ENCODE data around the gene MBD5. TPM values are rescaled to one million over a fixed set of nuclear protein-coding genes. Genes with fewer than 3 reads are reported as not detected.
A peak's percentile ranks its signal among the peaks of the same experiment; 100 is the strongest.

Gene MBD5
- total RNA-seq, 1 experiment from 2014 or later: 8.5 TPM

GRCh38 chr2:148167855-148168254 is 147.0 kb downstream of the MBD5 start:
- POLR2A ChIA-PET (ENCODE audit: unreplicated experiment): no interaction called here
- H3K9ac ChIP-seq (ENCODE audit: low read length): no peak overlapping the region
- H3K4me3 ChIP-seq (ENCODE audit: low read length): no peak overlapping the region
- H3K9me3 ChIP-seq (ENCODE audit: low read length): no peaks in the 10 kb centered on the region
- BruUV-seq (replicated peaks): no TSS peak
- no peaks in the 10 kb centered on the region for H3K36me3 ChIP-seq (ENCODE audit: low read depth, low read length)
- no peaks in the 10 kb centered on the region for H3F3A ChIP-seq (ENCODE audit: low read length, unreplicated experiment)
- CTCF ChIA-PET: no interaction called here
- DNase-seq (no peak), ATAC-seq (no peak)
- intact Hi-C loops (cut with micrococcal nuclease): no loop called here
- no peaks in the 10 kb centered on the region for H4K20me1 ChIP-seq (ENCODE audit: low read length)
- H3K4me1 ChIP-seq (ENCODE audit: insufficient read depth, low read length): no peaks in the 10 kb centered on the region
- TF ChIP-seq, protein P1, sequence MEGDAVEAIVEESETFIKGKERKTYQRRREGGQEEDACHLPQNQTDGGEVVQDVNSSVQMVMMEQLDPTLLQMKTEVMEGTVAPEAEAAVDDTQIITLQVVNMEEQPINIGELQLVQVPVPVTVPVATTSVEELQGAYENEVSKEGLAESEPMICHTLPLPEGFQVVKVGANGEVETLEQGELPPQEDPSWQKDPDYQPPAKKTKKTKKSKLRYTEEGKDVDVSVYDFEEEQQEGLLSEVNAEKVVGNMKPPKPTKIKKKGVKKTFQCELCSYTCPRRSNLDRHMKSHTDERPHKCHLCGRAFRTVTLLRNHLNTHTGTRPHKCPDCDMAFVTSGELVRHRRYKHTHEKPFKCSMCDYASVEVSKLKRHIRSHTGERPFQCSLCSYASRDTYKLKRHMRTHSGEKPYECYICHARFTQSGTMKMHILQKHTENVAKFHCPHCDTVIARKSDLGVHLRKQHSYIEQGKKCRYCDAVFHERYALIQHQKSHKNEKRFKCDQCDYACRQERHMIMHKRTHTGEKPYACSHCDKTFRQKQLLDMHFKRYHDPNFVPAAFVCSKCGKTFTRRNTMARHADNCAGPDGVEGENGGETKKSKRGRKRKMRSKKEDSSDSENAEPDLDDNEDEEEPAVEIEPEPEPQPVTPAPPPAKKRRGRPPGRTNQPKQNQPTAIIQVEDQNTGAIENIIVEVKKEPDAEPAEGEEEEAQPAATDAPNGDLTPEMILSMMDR (conservative IDR thresholded peaks at IDR 0.05; ENCODE audit: low read depth, low read length): peak; percentile 12; the same call in 1 of the 2 replicates
- TF ChIP-seq EZH2 (IDR thresholded peaks at IDR 0.05; ENCODE audit: low read length, unreplicated experiment): no peak
- H3K79me2 ChIP-seq (ENCODE audit: low read length): no peaks in the 10 kb centered on the region
- no peaks in the 10 kb centered on the region for H3K9me2 ChIP-seq (replicated peaks; ENCODE audit: low read length)
- no peak overlapping the region for H3K27ac ChIP-seq (ENCODE audit: low read length)
- H3K4me2 ChIP-seq (ENCODE audit: low read length): no peak overlapping the region
- H3K27me3 ChIP-seq (ENCODE audit: low read length): no peaks in the 10 kb centered on the region
- H2AFZ ChIP-seq (ENCODE audit: low read length): no peak overlapping the region

- Histone ChIP-seq H3K4me3 (ENCODE audit: low read length) (no peak overlapping the region), H3K9me3 (ENCODE audit: low read length) (no peaks in the 10 kb centered on the region), H3K27ac (ENCODE audit: low read length) (no peak overlapping the region), H3K4me2 (ENCODE audit: low read length) (no peak overlapping the region), H3K36me3 (ENCODE audit: low read depth, low read length) (no peaks in the 10 kb centered on the region), H3K79me2 (ENCODE audit: low read length) (no peaks in the 10 kb centered on the region), H2AFZ (ENCODE audit: low read length) (no peak overlapping the region), H3K9ac (ENCODE audit: low read length) (no peak overlapping the region), H3K9me2 (replicated peaks; ENCODE audit: low read length) (no peaks in the 10 kb centered on the region), H4K20me1 (ENCODE audit: low read length) (no peaks in the 10 kb centered on the region), H3K4me1 (ENCODE audit: insufficient read depth, low read length) (no peaks in the 10 kb centered on the region), H3K27me3 (ENCODE audit: low read length) (no peaks in the 10 kb centered on the region), H3F3A (ENCODE audit: low read length, unreplicated experiment) (no peaks in the 10 kb centered on the region)
- DNase-seq (no peak), ATAC-seq (no peak)
- TF ChIP-seq EZH2phosphoT487 (IDR thresholded peaks at IDR 0.05; ENCODE audit: borderline replicate concordance, low read length): no peak
- CTCF ChIA-PET: no interaction called here
- POLR2A ChIA-PET (ENCODE audit: unreplicated experiment): no interaction called here
- intact Hi-C loops (cut with micrococcal nuclease): no loop called here
- no TSS peak for BruUV-seq (replicated peaks)
Observed at GRCh38 chr2:148172131-148172753, 151.4 kb downstream of the MBD5 start.

GRCh38 chr2:148173168-148173567 is 152.3 kb downstream of the MBD5 start:
- Histone ChIP-seq H3K4me2 (ENCODE audit: low read length) (no peak overlapping the region), H3K36me3 (ENCODE audit: low read depth, low read length) (no peaks in the 10 kb centered on the region), H4K20me1 (ENCODE audit: low read length) (no peaks in the 10 kb centered on the region), H3K9ac (ENCODE audit: low read length) (no peak overlapping the region), H3K4me3 (ENCODE audit: low read length) (no peak overlapping the region), H3F3A (ENCODE audit: low read length, unreplicated experiment) (no peaks in the 10 kb centered on the region), H2AFZ (ENCODE audit: low read length) (no peak overlapping the region), H3K4me1 (ENCODE audit: insufficient read depth, low read length) (no peaks in the 10 kb centered on the region), H3K27me3 (ENCODE audit: low read length) (no peaks in the 10 kb centered on the region), H3K9me3 (ENCODE audit: low read length) (no peaks in the 10 kb centered on the region), H3K9me2 (replicated peaks; ENCODE audit: low read length) (no peaks in the 10 kb centered on the region), H3K27ac (ENCODE audit: low read length) (no peak overlapping the region), H3K79me2 (ENCODE audit: low read length) (no peaks in the 10 kb centered on the region)
- no TSS peak for BruUV-seq (replicated peaks)
- ChIA-PET CTCF (no interaction called here), POLR2A (ENCODE audit: unreplicated experiment) (interaction anchor here (0.6 kb wide), 1 partner anchor 152 kb away, joined by 14 read pairs; the partner anchor contains the start of gene MBD5)
- DNase-seq: no peak
- TF ChIP-seq EZH2 (IDR thresholded peaks at IDR 0.05; ENCODE audit: low read length, unreplicated experiment): no peak
- no peak for TF ChIP-seq EZH2phosphoT487 (IDR thresholded peaks at IDR 0.05; ENCODE audit: borderline replicate concordance, low read length)
- ATAC-seq: no peak
- intact Hi-C loops (cut with micrococcal nuclease): no loop called here
